NCI-H460 (cell line): ENCODE data around the gene ZGLP1. TPM values are rescaled to one million over a fixed set of nuclear protein-coding genes. Genes with fewer than 3 reads are reported as not detected.

Experiments
- DNase-seq: peaks from one replicate; pipeline ENCODE4 v3.0.0-alpha.2; 2016; ENCODE audit warnings: low read depth; ENCODE audit errors: extremely low read depth
- small RNA-seq, 2 experiments: library from RNA; depleted of rRNA; stranded (forward); fragments of <200 nt; gene quantifications; one replicate each; pipeline ENCODE3, GENCODE V24; 2014
- total RNA-seq: library from RNA; depleted of rRNA; stranded (reverse); fragments of >200 nt; shearing (Covaris generic); gene quantifications from 2 replicates; pipeline ENCODE4 v1.2.3, GENCODE V29; 2014; rRNA removed

ZGLP1 gene
- total RNA-seq, 1 experiment from 2014 or later, result 2.8 TPM

DNA sequence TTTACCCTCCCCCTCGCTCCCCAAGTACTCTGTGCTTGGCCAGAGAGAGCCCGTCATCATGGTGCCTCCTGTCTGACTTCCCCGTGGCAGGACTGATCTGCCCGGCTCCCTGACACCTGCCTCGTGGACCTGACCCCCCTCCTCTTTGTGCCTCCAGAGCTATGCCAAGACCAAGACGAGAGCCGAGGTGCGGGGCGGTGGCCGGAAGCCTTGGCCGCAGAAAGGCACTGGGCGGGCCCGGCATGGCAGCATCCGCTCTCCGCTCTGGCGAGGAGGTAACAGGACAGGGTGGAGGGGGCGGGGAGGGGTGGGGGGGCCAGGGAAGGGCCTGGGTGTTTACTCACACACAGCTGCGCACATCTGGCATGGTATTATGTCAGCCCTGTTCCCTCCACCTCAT, 53.1 kb downstream of the ZGLP1 start:
- DNase-seq, result no peak

DNA sequence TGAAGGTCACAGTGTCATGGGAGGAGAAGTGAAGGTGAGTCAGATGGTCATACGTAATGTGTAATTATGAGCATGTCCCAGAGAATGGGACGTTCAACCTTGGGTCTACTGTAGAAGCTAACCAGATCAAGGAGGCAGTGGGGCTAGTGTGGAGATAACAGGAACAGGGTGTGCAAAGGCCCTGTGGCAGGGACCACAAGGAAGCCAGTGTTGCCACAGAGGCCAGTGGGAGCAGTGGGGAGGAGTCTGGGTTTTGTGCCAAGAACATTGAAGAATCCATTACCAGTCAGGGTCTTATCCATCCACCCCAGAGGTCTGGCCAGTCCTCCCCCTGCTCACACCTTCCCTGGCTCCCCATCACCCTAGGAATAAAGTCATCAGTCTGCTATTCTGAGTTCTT, 54.3 kb downstream of the ZGLP1 start:
- no peak for DNase-seq

Small RNA genes within 50 kb of the gene (small RNA-seq; reads per million reads assigned to genes)
- gene AC011511.1, result 0 reads per million in 2 experiments
- 0 reads per million in 2 experiments for gene AC011511.4

Other genes starting within 250 kb of the ZGLP1 start
- 9.1 and 9.4 TPM in 2 replicates for gene SHFL, start 223.5 kb downstream of the ZGLP1 start, total RNA-seq
- gene ANGPTL6, start 207.1 kb downstream of the ZGLP1 start, total RNA-seq, result not detected in 2 replicates
- 38.5 and 39.7 TPM in 2 replicates for gene PPAN, start 203.5 kb downstream of the ZGLP1 start, total RNA-seq
- 3.6 and 6.0 TPM in 2 replicates for gene P2RY11, start 198.1 kb downstream of the ZGLP1 start, total RNA-seq
- gene EIF3G, start 189.9 kb downstream of the ZGLP1 start, total RNA-seq, result 227 and 253 TPM in 2 replicates
- gene DNMT1, start 114.9 kb downstream of the ZGLP1 start, total RNA-seq, result 49.9 and 54.2 TPM in 2 replicates
- gene S1PR2, start 78.5 kb downstream of the ZGLP1 start, total RNA-seq, result 1.5 and 1.8 TPM in 2 replicates
- 73.9 and 81.6 TPM in 2 replicates for gene MRPL4, start 57.6 kb downstream of the ZGLP1 start, total RNA-seq
- gene ICAM1, start 38.7 kb downstream of the ZGLP1 start, total RNA-seq, result 1.1 and 1.6 TPM in 2 replicates
- gene ICAM4, start 22.9 kb downstream of the ZGLP1 start, total RNA-seq, result not detected in 2 replicates
- gene ICAM5, start 19.9 kb downstream of the ZGLP1 start, total RNA-seq, result 1.9 and 2.1 TPM in 2 replicates
- gene FDX2, start 6.2 kb upstream of the ZGLP1 start, total RNA-seq, result 12.6 and 18.0 TPM in 2 replicates
- 9.5 and 10.7 TPM in 2 replicates for gene RAVER1, start 23.7 kb upstream of the ZGLP1 start, total RNA-seq
- gene ICAM3, start 29.8 kb upstream of the ZGLP1 start, total RNA-seq, result 5.0 and 7.4 TPM in 2 replicates
- 43.4 and 43.9 TPM in 2 replicates for gene TYK2, start 70.8 kb upstream of the ZGLP1 start, total RNA-seq
- 116 and 131 TPM in 2 replicates for gene CDC37, start 93.7 kb upstream of the ZGLP1 start, total RNA-seq
- gene PDE4A, start 110.7 kb upstream of the ZGLP1 start, total RNA-seq, result 2.1 and 2.2 TPM in 2 replicates
- gene KEAP1, start 193.5 kb upstream of the ZGLP1 start, total RNA-seq, result 65.7 and 70.5 TPM in 2 replicates
- 1.0 and 1.6 TPM in 2 replicates for gene S1PR5, start 207.6 kb upstream of the ZGLP1 start, total RNA-seq
- 27.4 and 38.9 TPM in 2 replicates for gene ATG4D, start 234.1 kb upstream of the ZGLP1 start, total RNA-seq